GF-D8 (cell line): ENCODE data around the gene CLDN6.

Experiments used
- DNase-seq: peaks from one replicate; lab custom pipeline; 2025; lab: John Stamatoyannopoulos, UW

The CLDN6 gene

GRCh38 chr16:3013491-3013951, 4.5 kb downstream of the CLDN6 start:
- DNase-seq, result no peak

- no peak for DNase-seq
Measured at GRCh38 chr16:3012828-3013420, 5.1 kb downstream of the CLDN6 start, which contains the start of gene CLDN9. Gene CLDN9, plus strand, starts transcription at chr16:3012923. Its CDS starts 440 bp downstream, at chr16:3013363.

- DNase-seq, result no peak
Measured at GRCh38 chr16:3012246-3012645, 5.7 kb downstream of the CLDN6 start.

GRCh38 chr16:3010510-3010909, 7.5 kb downstream of the CLDN6 start:
- no peak for DNase-seq

- DNase-seq, result no peak
Measured at GRCh38 chr16:3009568-3010390, 8.2 kb downstream of the CLDN6 start.

- DNase-seq, result no peak
Measured at GRCh38 chr16:3008690-3009037, 9.3 kb downstream of the CLDN6 start.

- peak; percentile 90 for DNase-seq
Measured at GRCh38 chr16:3007957-3008689, 9.9 kb downstream of the CLDN6 start.

- DNase-seq, result peak; percentile 78
Measured at GRCh38 chr16:3007059-3007956, 10.7 kb downstream of the CLDN6 start.

- peak; percentile 32 for DNase-seq
Measured at GRCh38 chr16:3004781-3005284, 13.2 kb downstream of the CLDN6 start.

- no peak for DNase-seq
Measured at GRCh38 chr16:3004319-3004718, 13.7 kb downstream of the CLDN6 start.

- DNase-seq, result peak; percentile 96
Measured at GRCh38 chr16:3003582-3004270, 14.3 kb downstream of the CLDN6 start.

- DNase-seq, result no peak
Measured at GRCh38 chr16:3001316-3001715, 16.7 kb downstream of the CLDN6 start.

- no peak for DNase-seq
Measured at GRCh38 chr16:3000540-3000939, 17.4 kb downstream of the CLDN6 start.

GRCh38 chr16:2999929-3000328, 18.1 kb downstream of the CLDN6 start:
- no peak for DNase-seq

GRCh38 chr16:2996298-2996697, 21.7 kb downstream of the CLDN6 start:
- no peak for DNase-seq

GRCh38 chr16:2992383-2993081, 25.5 kb downstream of the CLDN6 start:
- DNase-seq, result no peak

- no peak for DNase-seq
Measured at GRCh38 chr16:2991566-2992261, 26.3 kb downstream of the CLDN6 start.

GRCh38 chr16:2990891-2991290, 27.1 kb downstream of the CLDN6 start:
- DNase-seq, result no peak

- no peak for DNase-seq
Measured at GRCh38 chr16:2988590-2989099, 29.3 kb downstream of the CLDN6 start.
